K562 (cell line): ENCODE data around the gene CACNA2D2. TPM values are rescaled to one million over a fixed set of nuclear protein-coding genes. Genes with fewer than 3 reads are reported as not detected.

Experiments
- ATF2 ChIP-seq: sonication (generic); formaldehyde crosslinking; IDR thresholded peaks from 2 replicates; pipeline ENCODE4 v1.8.1; 2022; ENCODE audit warnings: missing genetic modification reagents
- CBX1 ChIP-seq: sonication (generic); IDR thresholded peaks from 2 replicates; pipeline ENCODE4 v1.6.1; 2016; ENCODE audit warnings: antibody characterized with exemption, low read depth, mild to moderate bottlenecking
- CBX2 ChIP-seq: fragments of 200-600 bp; sonication (generic); IDR thresholded peaks from one replicate; pipeline ENCODE4 v1.6.1; 2012; ENCODE audit warnings: mild to moderate bottlenecking, low read length, inconsistent platforms; ENCODE audit not compliant: insufficient read depth, poor library complexity, severe bottlenecking
- CHAMP1 ChIP-seq: fragments of 450-650 bp; IDR thresholded peaks from 2 replicates; pipeline ENCODE4 v1.6.1; 2016; ENCODE audit warnings: mild to moderate bottlenecking
- CHCHD3 ChIP-seq: fragments of 250-450 bp; sonication (Bioruptor Pico); IDR thresholded peaks from 2 replicates; pipeline ENCODE4 v2.1.2; 2022; ENCODE audit warnings: mild to moderate bottlenecking
- CREBBP ChIP-seq: IDR thresholded peaks from one replicate; pipeline ENCODE4 v1.6.1; 2012; ENCODE audit warnings: low read depth, mild to moderate bottlenecking, control low read depth, inconsistent platforms, low read length
- ELF2 ChIP-seq: fragments of 250-450 bp; sonication (Bioruptor Pico); IDR thresholded peaks from 2 replicates; pipeline ENCODE4 v1.5.0; 2021; ENCODE audit warnings: mild to moderate bottlenecking
- FOXO4 ChIP-seq: fragments of 450-650 bp; formaldehyde crosslinking; IDR thresholded peaks from 2 replicates; pipeline ENCODE4 v1.4.0; 2020; ENCODE audit warnings: mild to moderate bottlenecking, moderate library complexity
- GATA2 ChIP-seq: sonication (generic); formaldehyde crosslinking; IDR thresholded peaks from 2 replicates; pipeline ENCODE4 v1.4.0; 2020; ENCODE audit warnings: mild to moderate bottlenecking, missing genetic modification reagents
- HDAC6 ChIP-seq: IDR thresholded peaks from 2 replicates; pipeline ENCODE4 v1.6.1; 2012; ENCODE audit warnings: low read depth, mild to moderate bottlenecking, control low read depth, inconsistent platforms, low read length, moderate library complexity
- HDGF ChIP-seq: fragments of 450-650 bp; IDR thresholded peaks from 2 replicates; pipeline ENCODE4 v1.6.1; 2016
- ILF3 ChIP-seq: fragments of 450-650 bp; IDR thresholded peaks from 2 replicates; pipeline ENCODE4 v1.6.1; 2018; ENCODE audit warnings: antibody characterized with exemption, mild to moderate bottlenecking, moderate library complexity, borderline replicate concordance
- MAFK ChIP-seq: IDR thresholded peaks from 2 replicates; pipeline ENCODE4 v1.6.1; 2011; ENCODE audit warnings: low read length, improper control_type of control experiment
- MECOM ChIP-seq: fragments of 250-450 bp; sonication (Bioruptor Pico); IDR thresholded peaks from 2 replicates; pipeline ENCODE4 v1.8.0; 2022; ENCODE audit warnings: inconsistent platforms
- PCBP1 ChIP-seq: fragments of 200-400 bp; formaldehyde crosslinking; IDR thresholded peaks from 2 replicates; pipeline ENCODE4 v1.6.1; 2018; ENCODE audit warnings: mild to moderate bottlenecking, low read depth, low read length; ENCODE audit not compliant: poor library complexity, severe bottlenecking
- SAFB2 ChIP-seq: fragments of 200-400 bp; formaldehyde crosslinking; IDR thresholded peaks from 2 replicates; pipeline ENCODE4 v1.6.1; 2018; ENCODE audit warnings: borderline replicate concordance, low read length, low read depth, moderate library complexity; ENCODE audit not compliant: severe bottlenecking
- SIN3B ChIP-seq: fragments of 450-650 bp; IDR thresholded peaks from 2 replicates; pipeline ENCODE4 v1.6.1; 2017; ENCODE audit warnings: low read depth, mild to moderate bottlenecking, moderate library complexity
- TBP ChIP-seq: optimal IDR thresholded peaks from 2 replicates; pipeline ENCODE3; 2011; ENCODE audit warnings: low read depth, low read length, improper control_type of control experiment
- ZBTB12 ChIP-seq: fragments of 250-450 bp; sonication (Bioruptor Pico); IDR thresholded peaks from 2 replicates; pipeline ENCODE4 v1.4.0; 2020
- ZC3H11A ChIP-seq: IDR thresholded peaks from 2 replicates; pipeline ENCODE4 v1.6.1; 2012; ENCODE audit warnings: low read depth, low read length, improper control_type of control experiment
- ZNF395 ChIP-seq: fragments of 200-800 bp; sonication (Bioruptor generic); IDR thresholded peaks from 2 replicates; pipeline ENCODE4 v1.6.1; 2017; ENCODE audit warnings: missing genetic modification characterization, missing compliant biosample characterization
- polyA plus RNA-seq, 8 experiments: library from polyadenylated mRNA; depleted of rRNA in 4 of 8; stranded (reverse) in 5 of 8; unstranded in 3 of 8; fragments of >200 nt; fragmentation: Nextera tagmentation in 2 of 8; fragmentation: Illumina TruSeq in 1 of 8; extraction: Ambion mirVana in 2 of 8; extraction: Trizol in 1 of 8; gene quantifications; 2 replicates each; pipeline versions ENCODE4 v1.2.1 to v1.2.3, GENCODE V29; 2011 to 2014; ENCODE audit warnings: inconsistent platforms in 1 of 8, missing spikeins in 1 of 8
- total RNA-seq, 7 experiments: library from RNA; depleted of rRNA in 6 of 7; stranded (reverse); fragments of >200 nt in 6 of 7; fragmentation: Illumina TruSeq in 2 of 7; extraction: Trizol in 2 of 7; gene quantifications; 2 replicates each; pipeline versions ENCODE4 v1.2.1 to v1.2.3, GENCODE V29; 2011 to 2021; ENCODE audit warnings: low replicate concordance in 1 of 7

CACNA2D2 gene
- total and polyA plus RNA-seq, 9 of the 15 experiments (the other 6 are each of a cell fraction or from before 2014, with no cell fraction given) = 0.11 to 0.58 (median 0.36) TPM; not detected in 2

GRCh38 chr3:50337175-50337861 lies 166.1 kb downstream of the CACNA2D2 start (continued):
- TF ChIP-seq SIN3B (no peak), MAFK (no peak), ZNF395 (CRISPR knock-in tag) (no peak), ELF2 (CRISPR knock-in tag) (no peak), SAFB2 (no peak), ILF3 (no peak), PCBP1 (no peak), FOXO4 (CRISPR knock-in tag) (no peak), ZBTB12 (no peak), CBX2 (no peak), CREBBP (no peak), ZC3H11A (no peak), MECOM (CRISPR knock-in tag) (no peak), GATA2 (CRISPR knock-in tag) (no peak), TBP (peak; percentile 43), ATF2 (CRISPR knock-in tag) (peak; percentile 88), HDAC6 (no peak), CHAMP1 (no peak), CBX1 (0 out of 2 replicates have a peak, but pooled peaks have one; percentile 48), CHCHD3 (CRISPR knock-in tag) (no peak), HDGF (no peak)
